AG04450 (cell line): ENCODE data around the gene RAD51AP2. TPM values are rescaled to one million over a fixed set of nuclear protein-coding genes. Genes with fewer than 3 reads are reported as not detected.

ENCODE experiments used
- CTCF ChIA-PET: fragments of 300-600, 350-600 bp; formaldehyde crosslinking; extraction: SDS; loops from one replicate; lab custom pipeline; 2022; ENCODE audit warnings: antibody characterized with exemption, inconsistent platforms; lab: Charles Lee
- POLR2A ChIA-PET: fragments of 350-600 bp; formaldehyde crosslinking; extraction: SDS; loops from one replicate; lab custom pipeline; 2021; ENCODE audit warnings: antibody characterized with exemption, inconsistent platforms; lab: Yijun Ruan, JAX
- DNase-seq: peaks from one replicate; pipeline ENCODE4 v3.0.0-alpha.2; 2011; ENCODE audit warnings: low read depth, low spot score
- H3K27ac ChIP-seq: one replicate; pipeline ENCODE4 v1.5.1; 2012; ENCODE audit warnings: low read depth, low read length, control low read depth
- H3K27me3 ChIP-seq: one replicate; pipeline ENCODE4 v1.6.0; 2012; ENCODE audit warnings: low read length; ENCODE audit not compliant: control insufficient read depth, insufficient read depth
- H3K4me3 ChIP-seq: 2 replicates; pipeline ENCODE4 v1.5.1; 2011; ENCODE audit warnings: mild to moderate bottlenecking, low read depth, low read length, control low read depth
- H3K9me3 ChIP-seq: 2 replicates; pipeline ENCODE4 v1.5.1; 2012; ENCODE audit warnings: low read length; ENCODE audit not compliant: control insufficient read depth, insufficient read depth
- CTCF ChIP-seq: IDR thresholded peaks from 2 replicates; pipeline ENCODE4 v1.5.1; 2011; ENCODE audit warnings: low read depth, low read length, control low read depth, inconsistent platforms
- polyA plus RNA-seq: library from polyadenylated mRNA; depleted of rRNA; stranded (reverse); fragments of >200 nt; gene quantifications from 2 replicates; pipeline ENCODE4 v1.2.3, GENCODE V29; 2011

The RAD51AP2 gene
- polyA plus RNA-seq, 1 experiment, result not detected

GRCh38 chr2:17544256-17544655 is 26.0 kb upstream of the RAD51AP2 start:
- TF ChIP-seq CTCF, result no peak
- CTCF ChIA-PET, result interaction anchor here (1.2 kb wide), 1 partner anchor 126 kb away, joined by 5 read pairs; no protein-coding TSS in a partner anchor
- POLR2A ChIA-PET, result no interaction called here
- no peak overlapping the region for H3K4me3 ChIP-seq
- H3K9me3 ChIP-seq, result no peaks in the 10 kb centered on the region
- H3K27me3 ChIP-seq, result peaks cover 14% of the 10 kb centered on the region
- DNase-seq, result no peak
- no peak overlapping the region for H3K27ac ChIP-seq

- no peak overlapping the region for H3K4me3 ChIP-seq
- POLR2A ChIA-PET, result no interaction called here
- DNase-seq, result no peak
- CTCF ChIA-PET, result interaction anchor here (1.2 kb wide), 1 partner anchor 127 kb away, joined by 5 read pairs; no protein-coding TSS in a partner anchor
- no peaks in the 10 kb centered on the region for H3K9me3 ChIP-seq
- no peak for TF ChIP-seq CTCF
- H3K27ac ChIP-seq, result no peak overlapping the region
- peaks cover 14% of the 10 kb centered on the region for H3K27me3 ChIP-seq
Observed at GRCh38 chr2:17543848-17544247, 25.6 kb upstream of the RAD51AP2 start.

- POLR2A ChIA-PET, result no interaction called here
Observed at GRCh38 chr2:17543131-17543660, 25.0 kb upstream of the RAD51AP2 start.

GRCh38 chr2:17542471-17542870 is 24.2 kb upstream of the RAD51AP2 start:
- no peak for DNase-seq
- no peak for TF ChIP-seq CTCF
- Histone ChIP-seq H3K4me3 (no peak overlapping the region), H3K27ac (no peak overlapping the region), H3K9me3 (no peaks in the 10 kb centered on the region), H3K27me3 (peaks cover 17% of the 10 kb centered on the region)
- ChIA-PET POLR2A (no interaction called here), CTCF (no interaction called here)

More at GRCh38 chr2:17543131-17543660, 25.0 kb upstream of the RAD51AP2 start:
- no peak overlapping the region for H3K4me3 ChIP-seq
- peaks cover 14% of the 10 kb centered on the region for H3K27me3 ChIP-seq
- no peaks in the 10 kb centered on the region for H3K9me3 ChIP-seq
- no peak for TF ChIP-seq CTCF
- no peak for DNase-seq
- H3K27ac ChIP-seq, result no peak overlapping the region
- CTCF ChIA-PET, result interaction anchor here (1.2 kb wide), 1 partner anchor 127 kb away, joined by 5 read pairs; no protein-coding TSS in a partner anchor

- no peak overlapping the region for H3K27ac ChIP-seq
- no peak for DNase-seq
- peak overlapping the region; percentile 65 for H3K4me3 ChIP-seq
- TF ChIP-seq CTCF, result no peak
- ChIA-PET CTCF (interaction anchor here (0.5 to 3.8 kb wide), 3 partner anchors 104 to 130 kb away, joined by 3 to 30 read pairs (median 6); no protein-coding TSS in a partner anchor), POLR2A (no interaction called here)
- no peaks in the 10 kb centered on the region for H3K9me3 ChIP-seq
- peaks cover 17% of the 10 kb centered on the region for H3K27me3 ChIP-seq
Observed at GRCh38 chr2:17541531-17541950, 23.3 kb upstream of the RAD51AP2 start.
